Right lobe of liver (tissue), 6 donors: ENCODE measurements around the gene FIS1. TPM values are rescaled to one million over a fixed set of nuclear protein-coding genes. Genes with fewer than 3 reads are reported as not detected.
"Not testable (repeated sequence)": the region's sequence is repeated elsewhere in the genome, so short reads cannot be mapped to it uniquely, and the experiment has no call there.

Experiments used
- ATAC-seq, 4 donors: fragments of 200-7000 bp; cut with Tn5 transposase; one replicate each; pipeline ENCODE4 v1.9.1; 2020; ENCODE audit warnings: mild to moderate bottlenecking in 4 of 4, moderate library complexity in 4 of 4
- DNase-seq, 3 donors: peaks; one replicate each; pipeline ENCODE4 v3.0.0-alpha.2; 2020
- H3K27ac ChIP-seq, 3 donors: fragments of 200-600 bp; one replicate each; pipeline ENCODE4 v1.8.0; 2022
- H3K27me3 ChIP-seq, 2 donors: fragments of 200-600 bp; one replicate each; pipeline ENCODE4 v1.8.0; 2022
- H3K36me3 ChIP-seq, 4 donors: fragments of 200-600 bp; sonication (generic) in 1 of 4; one replicate each; pipeline versions ENCODE4 v1.5.1 to v1.8.0; 2017 to 2022; ENCODE audit warnings: control low read depth in 1 of 4
- H3K4me1 ChIP-seq, 4 donors: fragments of 200-600 bp; sonication (generic) in 1 of 4; one replicate each; pipeline versions ENCODE4 v1.5.1 to v1.8.0; 2017 to 2022; ENCODE audit warnings: control low read depth in 1 of 4
- H3K4me3 ChIP-seq, 3 donors: fragments of 200-600 bp; one replicate each; pipeline ENCODE4 v1.8.0; 2022
- H3K9me3 ChIP-seq, 4 donors: fragments of 200-600 bp; sonication (generic) in 1 of 4; one replicate each; pipeline versions ENCODE4 v1.5.1 to v1.8.0; 2017 to 2022; ENCODE audit warnings: control low read depth in 1 of 4
- CTCF ChIP-seq, 4 donors: fragments of 200-600 bp in 3 of 4; fragments of 450-650 bp in 1 of 4; IDR thresholded peaks; one replicate each; pipeline versions ENCODE4 v1.5.1 to v1.8.0; 2016 to 2022; ENCODE audit warnings: antibody characterized with exemption in 4 of 4, mild to moderate bottlenecking in 2 of 4
- POLR2A ChIP-seq: fragments of 450-650 bp; IDR thresholded peaks from one replicate; pipeline ENCODE4 v1.6.1; 2017; ENCODE audit warnings: antibody characterized with exemption, mild to moderate bottlenecking
- WGBS: methylation state at CpG from one replicate; pipeline ENCODE4 v1.1.6; 2018; ENCODE audit warnings: low coverage, low lambda C conversion rate; ENCODE audit not compliant: insufficient coverage; ENCODE audit errors: missing lambda C conversion rate; 5-methylcytosine and 5-hydroxymethylcytosine counted together
- intact Hi-C, 2 donors: fragments of 100-400 bp; cut with DNase I; formaldehyde crosslinking; loops; one replicate each; pipeline versions ENCODE4 v1.11.2 to v1.14.1; 2022
- total RNA-seq, 6 experiments: library from RNA; depleted of rRNA in 2 of 6; stranded (reverse); fragments of >200 nt in 2 of 6; fragmentation: NEBNext Ultra II Directional in 3 of 6; extraction: Animal tissue kit (Norgen Biotek cat#: 25700) in 3 of 6; gene quantifications; one replicate each; pipeline versions ENCODE4 v1.1.0 to v1.2.4, GENCODE V29; 2016 to 2023
- donor health status: DM: no; HTN: yes; CAD: no.
- donor health status: DM: no; HTN: no; CAD: no.
- donor health status: DM: no; HTN: no; CAD: no.
- donor health status: DM: no; HTN: yes; CAD: no.
- donor health status: DM: no; HTN: yes; CAD: no.

Gene FIS1
- total RNA-seq, 6 experiments from 2014 or later = 105 to 228 (median 134) TPM

GRCh38 chr7:101202603-101202918 lies 42.3 kb downstream of the FIS1 start:
- ATAC-seq (no peak), DNase-seq (no peak)
- no peak for TF ChIP-seq POLR2A
- no peak for TF ChIP-seq CTCF (IDR thresholded peaks at IDR 0.05)
- Histone ChIP-seq H3K4me1 (peaks cover 0 to 11% (median 0%) of the 10 kb centered on the region in 4 donors), H3K36me3 (peaks cover 0 to 11% (median 0%) of the 10 kb centered on the region in 4 donors), H3K9me3 (no peaks in the 10 kb centered on the region), H3K27ac (no peak overlapping the region), H3K4me3 (no peak overlapping the region), H3K27me3 (no peaks in the 10 kb centered on the region)
- 100% methylated on average over 1 of the region's 5 CpGs for WGBS
- intact Hi-C loops = no loop called here

GRCh38 chr7:101201695-101202602 lies 42.9 kb downstream of the FIS1 start:
- Histone ChIP-seq H3K4me3 (peak overlapping the region; percentile 45 to 56 (median 47)), H3K27me3 (no peaks in the 10 kb centered on the region), H3K4me1 (peaks cover 0 to 11% (median 0%) of the 10 kb centered on the region in 4 donors), H3K36me3 (peaks cover 0 to 8% (median 0%) of the 10 kb centered on the region in 4 donors), H3K27ac (peak overlapping the region in 2 of 3 donors; percentile 1 to 66), H3K9me3 (no peaks in the 10 kb centered on the region)
- peak; percentile 75 to 84 (median 77) for DNase-seq
- intact Hi-C loops = no loop called here
- ATAC-seq = peak; percentile 72 to 82 (median 80)
- no peak for TF ChIP-seq CTCF (IDR thresholded peaks at IDR 0.05)
- no peak for TF ChIP-seq POLR2A
- WGBS = 6% methylated on average over 3 of the region's 75 CpGs

GRCh38 chr7:101200862-101201599 lies 43.9 kb downstream of the FIS1 start, which contains the start of gene MOGAT3:
TSS of gene MOGAT3 (minus strand) at chr7:101201036. CDS start at chr7:101200854, 182 bp downstream.
- DNase-seq (peak; percentile 79 to 84 (median 82)), ATAC-seq (peak; percentile 78 to 87 (median 85))
- Histone ChIP-seq H3K36me3 (peaks cover 0 to 3% (median 0%) of the 10 kb centered on the region in 4 donors), H3K27me3 (no peaks in the 10 kb centered on the region), H3K27ac (peak within 1 kb of the TSS; percentile 50 to 66 (median 60)), H3K4me1 (peaks cover 0 to 11% (median 0%) of the 10 kb centered on the region in 4 donors), H3K4me3 (peak within 1 kb of the TSS; percentile 45 to 56 (median 47)), H3K9me3 (no peaks in the 10 kb centered on the region)
- intact Hi-C loops = no loop called here
- no peak for TF ChIP-seq CTCF (IDR thresholded peaks at IDR 0.05)
- peak; percentile 90 for TF ChIP-seq POLR2A
- WGBS = 10% methylated on average over 18 of the region's 21 CpGs

GRCh38 chr7:101200504-101200861 lies 44.4 kb downstream of the FIS1 start:
- Histone ChIP-seq H3K9me3 (no peaks in the 10 kb centered on the region), H3K4me1 (peaks cover 0 to 11% (median 0%) of the 10 kb centered on the region in 4 donors), H3K4me3 (peak overlapping the region; percentile 45 to 56 (median 47)), H3K36me3 (no peaks in the 10 kb centered on the region), H3K27ac (peak overlapping the region; percentile 50 to 66 (median 60)), H3K27me3 (no peaks in the 10 kb centered on the region)
- 20% methylated on average over 1 of the region's 2 CpGs for WGBS
- TF ChIP-seq POLR2A (no peak), CTCF (IDR thresholded peaks at IDR 0.05) (no peak)
- peak; percentile 52 to 69 (median 66) for ATAC-seq
- DNase-seq = no peak
- intact Hi-C loops = no loop called here

GRCh38 chr7:101199522-101199921 lies 45.4 kb downstream of the FIS1 start:
- not testable (repeated sequence) for H3K27me3 ChIP-seq, H3K27ac ChIP-seq

More at GRCh38 chr7:101199522-101199921, 45.4 kb downstream of the FIS1 start:
- not testable (repeated sequence) for H3K4me3 ChIP-seq, ATAC-seq, H3K36me3 ChIP-seq, H3K9me3 ChIP-seq, DNase-seq
- intact Hi-C loops = loop anchor here (10.0 kb wide), 1 partner anchor 55 kb away; no protein-coding TSS in a partner anchor
- peaks cover 0 to 11% (median 0%) of the 10 kb centered on the region in 4 donors for H3K4me1 ChIP-seq
- no CpG with 5 or more reads among the region's 10 CpGs for WGBS
